KBM-7 (cell line): ENCODE measurements around the gene UPK3B.
A peak's percentile ranks its signal among the peaks of the same experiment; 100 is the strongest.
"Not testable (repeated sequence)": the region's sequence is repeated elsewhere in the genome, so short reads cannot be mapped to it uniquely, and the experiment has no call there.

Source experiments
- DNase-seq: peaks from one replicate; pipeline ENCODE4 v3.0.0-alpha.2; 2015
- in situ Hi-C: fragments of 300-500 bp; cut with MboI; formaldehyde crosslinking; loops from 2 replicates; pipeline ENCODE4 v1.14.3; 2020; ENCODE audit warnings: low sequenced_read_pairs, low pct_unique_long_range_greater_than_20kb, mixed read lengths

The UPK3B gene

GRCh38 chr7:76511200-76511910 is 1.0 kb downstream of the UPK3B start:
- DNase-seq, in situ Hi-C loops: not testable (repeated sequence)

- DNase-seq, in situ Hi-C loops: not testable (repeated sequence)
Measured at GRCh38 chr7:76511911-76512885, 1.8 kb downstream of the UPK3B start.

- no peak for DNase-seq
- in situ Hi-C loops: no loop called here
Measured at GRCh38 chr7:76512941-76513816, 2.8 kb downstream of the UPK3B start.

GRCh38 chr7:76513817-76514799 is 3.8 kb downstream of the UPK3B start:
- DNase-seq: no peak
- in situ Hi-C loops: no loop called here

GRCh38 chr7:76514926-76515771 is 4.8 kb downstream of the UPK3B start:
- in situ Hi-C loops: no loop called here
- no peak for DNase-seq

- in situ Hi-C loops: no loop called here
- DNase-seq: peak; percentile 71
Measured at GRCh38 chr7:76515999-76516443, 5.7 kb downstream of the UPK3B start.

- DNase-seq, in situ Hi-C loops: not testable (repeated sequence)
Measured at GRCh38 chr7:76516932-76517331, 6.6 kb downstream of the UPK3B start.

- in situ Hi-C loops, DNase-seq: not testable (repeated sequence)
Measured at GRCh38 chr7:76526183-76526582, 15.8 kb downstream of the UPK3B start.

GRCh38 chr7:76531643-76532042 is 21.3 kb downstream of the UPK3B start:
- DNase-seq, in situ Hi-C loops: not testable (repeated sequence)

GRCh38 chr7:76543197-76543596 is 32.8 kb downstream of the UPK3B start, which contains the start of gene SPDYE16:
Gene SPDYE16 (minus strand): TSS chr7:76543297. CDS start chr7:76541459, 1,838 bp downstream.
- DNase-seq, in situ Hi-C loops: not testable (repeated sequence)

- in situ Hi-C loops: not testable (repeated sequence)
- peak; percentile 95 for DNase-seq
Measured at GRCh38 chr7:76549025-76549854, 38.9 kb downstream of the UPK3B start.

GRCh38 chr7:76549855-76550248 is 39.5 kb downstream of the UPK3B start:
- DNase-seq, in situ Hi-C loops: not testable (repeated sequence)

- in situ Hi-C loops, DNase-seq: not testable (repeated sequence)
Measured at GRCh38 chr7:76551992-76552391, 41.6 kb downstream of the UPK3B start.

GRCh38 chr7:76559685-76560084 is 49.3 kb downstream of the UPK3B start:
- in situ Hi-C loops, DNase-seq: not testable (repeated sequence)

- in situ Hi-C loops, DNase-seq: not testable (repeated sequence)
Measured at GRCh38 chr7:76560157-76560556, 49.8 kb downstream of the UPK3B start.

GRCh38 chr7:76561342-76561741 is 51.0 kb downstream of the UPK3B start:
- DNase-seq, in situ Hi-C loops: not testable (repeated sequence)
